B cell (primary cell): Measurements from ENCODE around the gene ALS2CL.

Experiments
- EZH2 ChIP-seq: IDR thresholded peaks from 2 replicates; pipeline ENCODE4 v1.6.1; 2012; ENCODE audit warnings: borderline replicate concordance, low read depth, mild to moderate bottlenecking, moderate library complexity, low read length; ENCODE audit not compliant: insufficient read depth, poor library complexity, severe bottlenecking
- TF ChIP-seq, protein P1 (sequence below): fragments of 200-600 bp; IDR thresholded peaks from one replicate; pipeline ENCODE4 v1.8.0; 2022; ENCODE audit warnings: antibody characterized with exemption, mild to moderate bottlenecking

DNA sequence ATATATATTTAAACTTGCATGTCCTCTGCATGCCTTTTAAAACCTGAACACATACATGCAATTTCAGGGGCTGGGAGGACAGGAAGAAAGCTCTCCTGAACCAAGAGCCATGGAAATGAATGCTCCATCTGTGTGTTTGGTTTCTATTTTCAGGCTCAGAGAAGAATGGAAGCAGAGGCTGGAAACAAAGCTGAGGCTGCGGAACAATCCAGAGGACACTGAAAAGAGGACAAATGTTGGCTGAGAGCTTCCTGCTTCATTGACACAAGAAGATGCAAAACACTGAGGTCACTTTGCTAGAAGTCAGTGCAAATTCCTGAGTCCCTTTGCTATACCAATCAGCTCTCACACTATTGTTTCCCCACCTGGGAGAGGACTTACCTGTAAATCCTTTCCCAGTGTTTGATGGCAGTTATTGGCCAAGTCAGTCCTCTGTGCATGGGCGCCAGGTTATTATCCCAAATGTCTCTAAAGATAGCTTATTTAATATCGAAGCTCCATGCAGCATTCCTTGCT lies 68.4 kb downstream of the ALS2CL start:
- TF ChIP-seq, protein P1, sequence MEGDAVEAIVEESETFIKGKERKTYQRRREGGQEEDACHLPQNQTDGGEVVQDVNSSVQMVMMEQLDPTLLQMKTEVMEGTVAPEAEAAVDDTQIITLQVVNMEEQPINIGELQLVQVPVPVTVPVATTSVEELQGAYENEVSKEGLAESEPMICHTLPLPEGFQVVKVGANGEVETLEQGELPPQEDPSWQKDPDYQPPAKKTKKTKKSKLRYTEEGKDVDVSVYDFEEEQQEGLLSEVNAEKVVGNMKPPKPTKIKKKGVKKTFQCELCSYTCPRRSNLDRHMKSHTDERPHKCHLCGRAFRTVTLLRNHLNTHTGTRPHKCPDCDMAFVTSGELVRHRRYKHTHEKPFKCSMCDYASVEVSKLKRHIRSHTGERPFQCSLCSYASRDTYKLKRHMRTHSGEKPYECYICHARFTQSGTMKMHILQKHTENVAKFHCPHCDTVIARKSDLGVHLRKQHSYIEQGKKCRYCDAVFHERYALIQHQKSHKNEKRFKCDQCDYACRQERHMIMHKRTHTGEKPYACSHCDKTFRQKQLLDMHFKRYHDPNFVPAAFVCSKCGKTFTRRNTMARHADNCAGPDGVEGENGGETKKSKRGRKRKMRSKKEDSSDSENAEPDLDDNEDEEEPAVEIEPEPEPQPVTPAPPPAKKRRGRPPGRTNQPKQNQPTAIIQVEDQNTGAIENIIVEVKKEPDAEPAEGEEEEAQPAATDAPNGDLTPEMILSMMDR, result no peak
- no peak for TF ChIP-seq EZH2
